ENCODE data around the gene CPN2.

DNA sequence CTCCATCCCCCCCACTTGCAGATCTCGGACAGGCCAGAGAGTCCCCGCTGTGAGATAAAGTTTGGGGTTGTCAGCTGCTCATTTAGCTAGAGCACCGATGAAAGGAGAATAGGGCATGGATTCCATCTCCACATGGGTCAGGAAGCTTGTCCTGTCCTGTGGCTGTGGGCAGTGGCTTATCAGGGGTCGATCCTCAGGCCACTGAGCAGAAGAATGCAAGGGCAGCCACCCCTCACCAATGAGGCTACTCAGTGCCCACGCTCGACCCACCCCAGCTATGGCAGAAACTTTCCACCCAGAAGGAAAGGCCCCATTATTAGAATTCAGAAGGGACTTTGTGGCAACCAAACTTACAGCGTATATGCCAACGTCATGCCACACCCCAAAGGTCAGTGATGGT lies 43.3 kb downstream of the CPN2 start:
- TF ChIP-seq, protein P1, sequence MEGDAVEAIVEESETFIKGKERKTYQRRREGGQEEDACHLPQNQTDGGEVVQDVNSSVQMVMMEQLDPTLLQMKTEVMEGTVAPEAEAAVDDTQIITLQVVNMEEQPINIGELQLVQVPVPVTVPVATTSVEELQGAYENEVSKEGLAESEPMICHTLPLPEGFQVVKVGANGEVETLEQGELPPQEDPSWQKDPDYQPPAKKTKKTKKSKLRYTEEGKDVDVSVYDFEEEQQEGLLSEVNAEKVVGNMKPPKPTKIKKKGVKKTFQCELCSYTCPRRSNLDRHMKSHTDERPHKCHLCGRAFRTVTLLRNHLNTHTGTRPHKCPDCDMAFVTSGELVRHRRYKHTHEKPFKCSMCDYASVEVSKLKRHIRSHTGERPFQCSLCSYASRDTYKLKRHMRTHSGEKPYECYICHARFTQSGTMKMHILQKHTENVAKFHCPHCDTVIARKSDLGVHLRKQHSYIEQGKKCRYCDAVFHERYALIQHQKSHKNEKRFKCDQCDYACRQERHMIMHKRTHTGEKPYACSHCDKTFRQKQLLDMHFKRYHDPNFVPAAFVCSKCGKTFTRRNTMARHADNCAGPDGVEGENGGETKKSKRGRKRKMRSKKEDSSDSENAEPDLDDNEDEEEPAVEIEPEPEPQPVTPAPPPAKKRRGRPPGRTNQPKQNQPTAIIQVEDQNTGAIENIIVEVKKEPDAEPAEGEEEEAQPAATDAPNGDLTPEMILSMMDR (IDR thresholded peaks at IDR 0.05; ENCODE audit: low read depth, low read length, missing input control): no peak
- no peak for TF ChIP-seq TAF1 (conservative IDR thresholded peaks at IDR 0.05)
- TF ChIP-seq, protein P2, sequence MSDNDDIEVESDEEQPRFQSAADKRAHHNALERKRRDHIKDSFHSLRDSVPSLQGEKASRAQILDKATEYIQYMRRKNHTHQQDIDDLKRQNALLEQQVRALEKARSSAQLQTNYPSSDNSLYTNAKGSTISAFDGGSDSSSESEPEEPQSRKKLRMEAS (IDR thresholded peaks at IDR 0.05): no peak

Data from liver (tissue), 3 donors.